A549 (cell line): ENCODE data around the gene ANKRD18B.
"Not testable (repeated sequence)": the region's sequence is repeated elsewhere in the genome, so short reads cannot be mapped to it uniquely, and the experiment has no call there.

ENCODE experiments used
- RARB ChIP-seq: fragments of 250-450 bp; sonication (Bioruptor Pico); IDR thresholded peaks from 2 replicates; pipeline ENCODE4 v1.8.0; 2021; ENCODE audit warnings: mild to moderate bottlenecking, moderate library complexity
- REST ChIP-seq: fragments of 200-600 bp; sonication (generic); IDR thresholded peaks from 2 replicates; pipeline ENCODE4 v1.6.1; 2016; ENCODE audit warnings: antibody characterized with exemption, mild to moderate bottlenecking, moderate library complexity
- RFX5 ChIP-seq: fragments of 450-650 bp; IDR thresholded peaks from 2 replicates; pipeline ENCODE4 v1.7.1; 2014; ENCODE audit warnings: antibody characterized with exemption, mild to moderate bottlenecking, moderate library complexity

- not testable (repeated sequence) for TF ChIP-seq RFX5; REST; RARB (CRISPR knock-in tag)
These were observed 7.7 kb upstream of the ANKRD18B start for GRCh38 chr9:33516397-33516796.
